ENCODE measurements around the gene PRR23E. TPM values are rescaled to one million over a fixed set of nuclear protein-coding genes. Genes with fewer than 3 reads are reported as not detected.
A peak's percentile ranks its signal among the peaks of the same experiment; 100 is the strongest.

The PRR23E gene
- polyA plus RNA-seq, 1 donor from 2014 or later = not detected

- Histone ChIP-seq H3K9ac (ENCODE audit: low read length) (peak overlapping the region; percentile 50), H3K4me2 (ENCODE audit: low read length) (peak overlapping the region; percentile 26), H3K9me2 (ENCODE audit: insufficient read depth, low read length) (no peaks in the 10 kb centered on the region), H3K4me3 (ENCODE audit: low read length) (peak overlapping the region; percentile 38), H3K27me3 (ENCODE audit: insufficient read depth, low read depth, low read length) (no peaks in the 10 kb centered on the region), H3F3A (ENCODE audit: insufficient read depth, low read length, poor library complexity, severe bottlenecking) (no peaks in the 10 kb centered on the region), H3K79me2 (replicated peaks; ENCODE audit: insufficient read depth, low read length) (no peaks in the 10 kb centered on the region), H3K27ac (ENCODE audit: low read length) (peak overlapping the region; percentile 68), H2AFZ (ENCODE audit: low read depth, low read length) (no peak overlapping the region), H4K20me1 (ENCODE audit: insufficient read depth) (no peaks in the 10 kb centered on the region), H3K9me3 (ENCODE audit: low read length) (no peaks in the 10 kb centered on the region), H3K36me3 (ENCODE audit: insufficient read depth, low read length) (no peaks in the 10 kb centered on the region)
- TF ChIP-seq MXI1 (conservative IDR thresholded peaks at IDR 0.05; ENCODE audit: poor library complexity, severe bottlenecking) (no peak), TAF1 (IDR thresholded peaks at IDR 0.05; ENCODE audit: low read depth) (no peak), SMC3 (conservative IDR thresholded peaks at IDR 0.05; ENCODE audit: poor library complexity) (no peak), EZH2 (IDR thresholded peaks at IDR 0.05; ENCODE audit: borderline replicate concordance, insufficient read depth, low read length, poor library complexity, severe bottlenecking) (no peak), EP300 (conservative IDR thresholded peaks at IDR 0.05; ENCODE audit: poor library complexity, severe bottlenecking) (no peak), RAD21 (conservative IDR thresholded peaks at IDR 0.05) (no peak), POLR2AphosphoS5 (IDR thresholded peaks at IDR 0.05) (no peak)
- TF ChIP-seq, protein P1, sequence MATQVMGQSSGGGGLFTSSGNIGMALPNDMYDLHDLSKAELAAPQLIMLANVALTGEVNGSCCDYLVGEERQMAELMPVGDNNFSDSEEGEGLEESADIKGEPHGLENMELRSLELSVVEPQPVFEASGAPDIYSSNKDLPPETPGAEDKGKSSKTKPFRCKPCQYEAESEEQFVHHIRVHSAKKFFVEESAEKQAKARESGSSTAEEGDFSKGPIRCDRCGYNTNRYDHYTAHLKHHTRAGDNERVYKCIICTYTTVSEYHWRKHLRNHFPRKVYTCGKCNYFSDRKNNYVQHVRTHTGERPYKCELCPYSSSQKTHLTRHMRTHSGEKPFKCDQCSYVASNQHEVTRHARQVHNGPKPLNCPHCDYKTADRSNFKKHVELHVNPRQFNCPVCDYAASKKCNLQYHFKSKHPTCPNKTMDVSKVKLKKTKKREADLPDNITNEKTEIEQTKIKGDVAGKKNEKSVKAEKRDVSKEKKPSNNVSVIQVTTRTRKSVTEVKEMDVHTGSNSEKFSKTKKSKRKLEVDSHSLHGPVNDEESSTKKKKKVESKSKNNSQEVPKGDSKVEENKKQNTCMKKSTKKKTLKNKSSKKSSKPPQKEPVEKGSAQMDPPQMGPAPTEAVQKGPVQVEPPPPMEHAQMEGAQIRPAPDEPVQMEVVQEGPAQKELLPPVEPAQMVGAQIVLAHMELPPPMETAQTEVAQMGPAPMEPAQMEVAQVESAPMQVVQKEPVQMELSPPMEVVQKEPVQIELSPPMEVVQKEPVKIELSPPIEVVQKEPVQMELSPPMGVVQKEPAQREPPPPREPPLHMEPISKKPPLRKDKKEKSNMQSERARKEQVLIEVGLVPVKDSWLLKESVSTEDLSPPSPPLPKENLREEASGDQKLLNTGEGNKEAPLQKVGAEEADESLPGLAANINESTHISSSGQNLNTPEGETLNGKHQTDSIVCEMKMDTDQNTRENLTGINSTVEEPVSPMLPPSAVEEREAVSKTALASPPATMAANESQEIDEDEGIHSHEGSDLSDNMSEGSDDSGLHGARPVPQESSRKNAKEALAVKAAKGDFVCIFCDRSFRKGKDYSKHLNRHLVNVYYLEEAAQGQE (IDR thresholded peaks at IDR 0.05; ENCODE audit: borderline replicate concordance) = no peak
- TF ChIP-seq, protein P2, sequence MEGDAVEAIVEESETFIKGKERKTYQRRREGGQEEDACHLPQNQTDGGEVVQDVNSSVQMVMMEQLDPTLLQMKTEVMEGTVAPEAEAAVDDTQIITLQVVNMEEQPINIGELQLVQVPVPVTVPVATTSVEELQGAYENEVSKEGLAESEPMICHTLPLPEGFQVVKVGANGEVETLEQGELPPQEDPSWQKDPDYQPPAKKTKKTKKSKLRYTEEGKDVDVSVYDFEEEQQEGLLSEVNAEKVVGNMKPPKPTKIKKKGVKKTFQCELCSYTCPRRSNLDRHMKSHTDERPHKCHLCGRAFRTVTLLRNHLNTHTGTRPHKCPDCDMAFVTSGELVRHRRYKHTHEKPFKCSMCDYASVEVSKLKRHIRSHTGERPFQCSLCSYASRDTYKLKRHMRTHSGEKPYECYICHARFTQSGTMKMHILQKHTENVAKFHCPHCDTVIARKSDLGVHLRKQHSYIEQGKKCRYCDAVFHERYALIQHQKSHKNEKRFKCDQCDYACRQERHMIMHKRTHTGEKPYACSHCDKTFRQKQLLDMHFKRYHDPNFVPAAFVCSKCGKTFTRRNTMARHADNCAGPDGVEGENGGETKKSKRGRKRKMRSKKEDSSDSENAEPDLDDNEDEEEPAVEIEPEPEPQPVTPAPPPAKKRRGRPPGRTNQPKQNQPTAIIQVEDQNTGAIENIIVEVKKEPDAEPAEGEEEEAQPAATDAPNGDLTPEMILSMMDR (IDR thresholded peaks at IDR 0.05; ENCODE audit: poor library complexity, severe bottlenecking) = no peak
Measured at GRCh38 chr3:127171320-127171719, 21.6 kb upstream of the PRR23E start.

DNA sequence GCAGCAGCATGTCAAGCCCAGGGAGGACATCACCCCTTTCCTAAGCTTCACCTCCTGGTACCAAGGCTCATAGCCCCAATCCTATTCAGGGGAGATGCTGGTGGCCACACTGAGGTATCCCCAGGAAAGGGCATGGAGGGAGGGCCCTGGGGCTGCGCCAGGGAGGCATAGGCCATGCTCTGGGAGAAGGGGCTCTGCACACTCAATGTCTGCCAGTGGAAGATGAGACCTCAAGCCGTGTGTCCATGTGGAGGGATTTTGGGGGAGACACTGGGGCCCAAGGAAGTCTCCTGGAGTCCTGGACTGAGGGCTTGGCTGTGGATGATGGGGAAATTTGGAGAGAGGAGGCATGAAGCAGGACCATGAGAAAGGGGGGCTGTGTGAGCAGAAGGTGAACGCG is 21.2 kb upstream of the PRR23E start:
- H3K36me3 ChIP-seq (ENCODE audit: insufficient read depth, low read length) = no peaks in the 10 kb centered on the region
- H3K4me3 ChIP-seq (ENCODE audit: low read length) = no peak overlapping the region
- no peak overlapping the region for H3K4me2 ChIP-seq (ENCODE audit: low read length)
- H3K9ac ChIP-seq (ENCODE audit: low read length) = peak overlapping the region; percentile 50
- H2AFZ ChIP-seq (ENCODE audit: low read depth, low read length) = no peak overlapping the region
- no peaks in the 10 kb centered on the region for H4K20me1 ChIP-seq (ENCODE audit: insufficient read depth)
- H3K79me2 ChIP-seq (replicated peaks; ENCODE audit: insufficient read depth, low read length) = no peaks in the 10 kb centered on the region
- H3K27ac ChIP-seq (ENCODE audit: low read length) = peak overlapping the region; percentile 68
- H3K27me3 ChIP-seq (ENCODE audit: insufficient read depth, low read depth, low read length) = no peaks in the 10 kb centered on the region
- no peaks in the 10 kb centered on the region for H3F3A ChIP-seq (ENCODE audit: insufficient read depth, low read length, poor library complexity, severe bottlenecking)
- TF ChIP-seq POLR2AphosphoS5 (IDR thresholded peaks at IDR 0.05) (no peak), RAD21 (conservative IDR thresholded peaks at IDR 0.05) (no peak), EP300 (conservative IDR thresholded peaks at IDR 0.05; ENCODE audit: poor library complexity, severe bottlenecking) (no peak), TAF1 (IDR thresholded peaks at IDR 0.05; ENCODE audit: low read depth) (no peak)
- no peaks in the 10 kb centered on the region for H3K9me2 ChIP-seq (ENCODE audit: insufficient read depth, low read length)
- no peaks in the 10 kb centered on the region for H3K9me3 ChIP-seq (ENCODE audit: low read length)
